Gastrocnemius medialis (tissue), 4 donors: ENCODE results near the gene ZNF318. TPM values are rescaled to one million over a fixed set of nuclear protein-coding genes. Genes with fewer than 3 reads are reported as not detected.

Experiments
- ATAC-seq, 2 donors: fragments of 150-250 bp; one replicate each; pipeline ENCODE4 v1.9.1; 2016
- DNase-seq, 2 donors: peaks; one replicate each; pipeline ENCODE4 v3.0.0-alpha.2; 2019
- H3K27ac ChIP-seq, 4 donors: fragments of 200-600 bp; sonication (generic); 1 replicate in 1 of 4; 2 replicates in 3 of 4; pipeline ENCODE4 v1.5.1; 2016 to 2018; ENCODE audit warnings: mild to moderate bottlenecking in 2 of 4, moderate library complexity in 1 of 4
- H3K27me3 ChIP-seq, 3 donors: fragments of 200-600 bp; sonication (generic) in 2 of 3; 1 replicate in 1 of 3; 2 replicates in 2 of 3; pipeline versions ENCODE4 v1.5.1 to v1.6.0; 2016 to 2019; ENCODE audit warnings: mild to moderate bottlenecking in 1 of 3, moderate library complexity in 1 of 3
- H3K36me3 ChIP-seq, 2 donors: fragments of 200-600 bp; sonication (generic) in 1 of 2; one replicate each; pipeline ENCODE4 v1.5.1; 2017 to 2018
- H3K4me1 ChIP-seq, 2 donors: fragments of 200-600 bp; sonication (generic) in 1 of 2; one replicate each; pipeline ENCODE4 v1.5.1; 2016 to 2017; ENCODE audit warnings: mild to moderate bottlenecking in 2 of 2
- H3K4me3 ChIP-seq, 4 donors: fragments of 200-600 bp; sonication (generic) in 3 of 4; 1 replicate in 1 of 4; 2 replicates in 3 of 4; pipeline ENCODE4 v1.5.1; 2016 to 2019; ENCODE audit warnings: mild to moderate bottlenecking in 2 of 4
- H3K9me3 ChIP-seq, 3 donors: fragments of 200-600 bp; sonication (generic) in 2 of 3; 1 replicate in 1 of 3; 2 replicates in 2 of 3; pipeline ENCODE4 v1.5.1; 2016 to 2019
- CTCF ChIP-seq, 5 experiments: fragments of 450-650 bp in 3 of 5; fragments of 200-600 bp in 2 of 5; sonication (generic) in 2 of 5; IDR thresholded peaks in 4 of 5; conservative IDR thresholded peaks in 1 of 5; 1 replicate in 4 of 5; 2 replicates in 1 of 5; pipeline ENCODE4 v1.5.1; 2016 to 2019; ENCODE audit warnings: antibody characterized with exemption in 5 of 5, mild to moderate bottlenecking in 3 of 5, moderate library complexity in 3 of 5
- POLR2A ChIP-seq, 2 donors: fragments of 450-650 bp; IDR thresholded peaks; one replicate each; pipeline ENCODE4 v1.6.1; 2017; ENCODE audit warnings: antibody characterized with exemption in 2 of 2, mild to moderate bottlenecking in 2 of 2, moderate library complexity in 2 of 2
- in situ Hi-C, 4 donors: fragments of 200-750 bp; cut with MboI; loops; one replicate each; pipeline versions ENCODE4 v1.15.0 to v1.8.0; 2017; ENCODE audit warnings: low sequenced_read_pairs in 4 of 4
- intact Hi-C: fragments of 100-400 bp; cut with DNase I; formaldehyde crosslinking; loops from one replicate; pipeline ENCODE4 v1.15.1; 2023; ENCODE audit warnings: low total_unique reads
- total RNA-seq, 4 donors: library from RNA; depleted of rRNA; stranded (reverse); fragments of >200 nt; gene quantifications; one replicate each; pipeline versions ENCODE4 v1.1.0 to v1.2.3, GENCODE V29; 2016

The ZNF318 gene
- total RNA-seq, 4 donors from 2014 or later: 9.9 to 13.8 (median 12.4) TPM

GRCh38 chr6:43399932-43400487 lies 30.6 kb upstream of the ZNF318 start:
- Histone ChIP-seq H3K27ac (no peak overlapping the region), H3K36me3 (no peaks in the 10 kb centered on the region), H3K4me1 (no peaks in the 10 kb centered on the region), H3K4me3 (no peak overlapping the region), H3K27me3 (no peaks in the 10 kb centered on the region), H3K9me3 (no peaks in the 10 kb centered on the region)
- no peak for ATAC-seq
- no peak for TF ChIP-seq CTCF (IDR thresholded peaks at IDR 0.05 in 4 of 5, conservative IDR thresholded peaks at IDR 0.05 in 1 of 5)
- no peak for TF ChIP-seq POLR2A (IDR thresholded peaks at IDR 0.05)
- DNase-seq: no peak
- in situ Hi-C loops (no loop called here), intact Hi-C loops (no loop called here)

GRCh38 chr6:43396408-43397149 lies 27.1 kb upstream of the ZNF318 start:
- TF ChIP-seq CTCF (IDR thresholded peaks at IDR 0.05 in 4 of 5, conservative IDR thresholded peaks at IDR 0.05 in 1 of 5) (no peak), POLR2A (IDR thresholded peaks at IDR 0.05) (no peak)
- no peak overlapping the region for H3K27ac ChIP-seq
- H3K9me3 ChIP-seq: no peaks in the 10 kb centered on the region
- intact Hi-C loops: no loop called here
- peaks cover 0 to 3% (median 0%) of the 10 kb centered on the region in 3 donors for H3K27me3 ChIP-seq
- H3K4me1 ChIP-seq: no peaks in the 10 kb centered on the region
- in situ Hi-C loops: no loop called here
- no peak overlapping the region for H3K4me3 ChIP-seq
- DNase-seq (no peak), ATAC-seq (no peak)
- no peaks in the 10 kb centered on the region for H3K36me3 ChIP-seq

- peaks cover 0 to 5% (median 0%) of the 10 kb centered on the region in 3 donors for H3K27me3 ChIP-seq
- intact Hi-C loops: no loop called here
- H3K9me3 ChIP-seq: no peaks in the 10 kb centered on the region
These were observed 26.3 kb upstream of the ZNF318 start for GRCh38 chr6:43395776-43396175.

GRCh38 chr6:43394982-43395381 lies 25.5 kb upstream of the ZNF318 start:
- TF ChIP-seq POLR2A (IDR thresholded peaks at IDR 0.05) (no peak), CTCF (IDR thresholded peaks at IDR 0.05 in 4 of 5, conservative IDR thresholded peaks at IDR 0.05 in 1 of 5) (no peak)
- DNase-seq (no peak), ATAC-seq (no peak)
- Histone ChIP-seq H3K4me3 (no peak overlapping the region), H3K27me3 (peaks cover 0 to 7% (median 0%) of the 10 kb centered on the region in 3 donors), H3K4me1 (no peaks in the 10 kb centered on the region), H3K27ac (no peak overlapping the region), H3K36me3 (no peaks in the 10 kb centered on the region), H3K9me3 (no peaks in the 10 kb centered on the region)
- intact Hi-C loops: no loop called here
- in situ Hi-C loops: no loop called here

More at GRCh38 chr6:43395776-43396175, 26.3 kb upstream of the ZNF318 start:
- in situ Hi-C loops: no loop called here
- Histone ChIP-seq H3K4me1 (no peaks in the 10 kb centered on the region), H3K4me3 (no peak overlapping the region), H3K36me3 (no peaks in the 10 kb centered on the region), H3K27ac (no peak overlapping the region)
- DNase-seq: no peak
- ATAC-seq: no peak
- TF ChIP-seq POLR2A (IDR thresholded peaks at IDR 0.05) (no peak), CTCF (IDR thresholded peaks at IDR 0.05 in 4 of 5, conservative IDR thresholded peaks at IDR 0.05 in 1 of 5) (no peak)
